Measurements from ENCODE around the gene OCA2.

GRCh38 chr15:28105793-28106192, 6.7 kb upstream of the OCA2 start:
- TF ChIP-seq CTCF (conservative IDR thresholded peaks at IDR 0.05; ENCODE audit: low read depth, low read length), result no peak
- TF ChIP-seq BHLHE40 (IDR thresholded peaks at IDR 0.05; ENCODE audit: low read depth, low read length), result no peak
- no peak for TF ChIP-seq POLR2A (IDR thresholded peaks at IDR 0.05; ENCODE audit: low read depth, low read length)
- no peak for TF ChIP-seq RAD21 (IDR thresholded peaks at IDR 0.05; ENCODE audit: low read length)
- TF ChIP-seq, protein P1, sequence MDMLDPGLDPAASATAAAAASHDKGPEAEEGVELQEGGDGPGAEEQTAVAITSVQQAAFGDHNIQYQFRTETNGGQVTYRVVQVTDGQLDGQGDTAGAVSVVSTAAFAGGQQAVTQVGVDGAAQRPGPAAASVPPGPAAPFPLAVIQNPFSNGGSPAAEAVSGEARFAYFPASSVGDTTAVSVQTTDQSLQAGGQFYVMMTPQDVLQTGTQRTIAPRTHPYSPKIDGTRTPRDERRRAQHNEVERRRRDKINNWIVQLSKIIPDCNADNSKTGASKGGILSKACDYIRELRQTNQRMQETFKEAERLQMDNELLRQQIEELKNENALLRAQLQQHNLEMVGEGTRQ (IDR thresholded peaks at IDR 0.05; ENCODE audit: low read depth, low read length), result no peak
- TF ChIP-seq MAFK (IDR thresholded peaks at IDR 0.05; ENCODE audit: low read depth, low read length), result no peak
- no peak for TF ChIP-seq SMC3 (IDR thresholded peaks at IDR 0.05; ENCODE audit: low read depth, low read length)
- TF ChIP-seq RFX5 (IDR thresholded peaks at IDR 0.05; ENCODE audit: low read depth, low read length), result no peak
- no peak for TF ChIP-seq CEBPB (IDR thresholded peaks at IDR 0.05; ENCODE audit: low read depth, low read length)
- TF ChIP-seq MAZ (IDR thresholded peaks at IDR 0.05; ENCODE audit: borderline replicate concordance, low read depth, low read length), result no peak
- no peak for TF ChIP-seq CHD1 (IDR thresholded peaks at IDR 0.05; ENCODE audit: low read depth, low read length)
- no peak for TF ChIP-seq RCOR1 (IDR thresholded peaks at IDR 0.05; ENCODE audit: insufficient replicate concordance, low read length)
- TF ChIP-seq ELK1 (IDR thresholded peaks at IDR 0.05; ENCODE audit: borderline replicate concordance, low read depth, low read length), result no peak
- no peak for TF ChIP-seq FOS (IDR thresholded peaks at IDR 0.05; ENCODE audit: low read depth, low read length)

Measured in IMR-90 (cell line).